ENCODE results near the gene MEGF11.

Gene MEGF11

DNA sequence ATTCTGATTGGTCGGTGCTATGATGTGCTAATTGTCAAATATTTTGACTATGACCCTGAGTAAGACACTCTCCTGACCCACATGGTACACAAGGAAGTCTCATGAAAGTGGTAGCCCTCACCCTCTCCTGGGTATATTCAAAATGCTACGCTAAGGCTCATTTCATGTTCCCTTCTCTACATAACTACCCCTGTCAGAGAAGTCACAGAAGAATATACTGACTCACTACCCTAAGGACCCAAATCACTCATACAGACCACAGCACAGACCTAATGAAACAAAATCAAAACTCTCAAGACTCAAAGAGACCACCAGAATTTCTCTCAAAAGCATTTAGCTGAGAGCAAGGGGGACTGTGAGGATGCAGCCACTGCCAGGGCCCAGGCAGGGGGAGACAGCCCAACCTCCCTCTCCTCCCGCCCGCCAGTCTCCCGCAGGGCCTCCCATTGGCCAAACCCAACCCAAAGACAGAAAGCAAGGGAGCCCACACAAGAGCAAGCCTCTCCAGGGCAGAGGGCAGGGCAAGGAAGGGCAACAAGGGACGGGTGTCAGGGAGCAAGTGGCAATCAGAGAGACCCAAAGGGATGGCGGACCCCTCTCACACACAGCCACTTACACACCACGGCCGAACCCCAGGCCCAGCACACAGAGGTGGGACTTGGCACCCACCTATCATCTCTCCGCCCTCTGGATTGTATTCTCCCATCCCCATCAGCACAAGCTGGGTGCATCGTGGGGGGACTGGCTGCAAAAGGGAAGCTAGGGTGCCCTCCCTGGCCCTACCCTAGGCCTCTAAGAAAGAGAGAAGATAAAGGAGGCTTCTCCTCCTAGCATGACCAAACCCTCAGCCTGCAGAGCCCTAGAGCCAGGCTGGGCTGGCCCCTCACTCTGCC is 41.6 kb downstream of the MEGF11 start:
- DNase-seq: no peak

DNA sequence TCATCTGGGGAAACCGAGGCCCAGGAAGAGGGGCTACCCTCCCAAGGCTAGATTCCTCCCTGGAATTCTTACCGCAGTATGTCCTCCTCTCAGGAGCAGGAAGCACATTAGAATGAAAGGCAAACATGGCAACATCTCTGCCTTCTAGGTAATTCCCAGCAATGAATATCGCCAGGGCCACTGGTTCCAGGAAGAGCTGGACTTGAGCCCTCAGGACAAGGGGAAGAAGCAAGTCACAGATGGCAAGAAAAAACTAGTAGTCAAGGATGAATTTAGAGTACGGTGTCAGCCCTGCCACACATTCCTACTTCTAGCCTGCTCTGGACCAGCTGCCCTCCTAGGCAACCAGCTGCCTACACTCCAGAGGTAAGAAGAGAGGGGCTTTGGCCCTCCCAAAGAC is 42.9 kb downstream of the MEGF11 start:
- DNase-seq: no peak

DNA sequence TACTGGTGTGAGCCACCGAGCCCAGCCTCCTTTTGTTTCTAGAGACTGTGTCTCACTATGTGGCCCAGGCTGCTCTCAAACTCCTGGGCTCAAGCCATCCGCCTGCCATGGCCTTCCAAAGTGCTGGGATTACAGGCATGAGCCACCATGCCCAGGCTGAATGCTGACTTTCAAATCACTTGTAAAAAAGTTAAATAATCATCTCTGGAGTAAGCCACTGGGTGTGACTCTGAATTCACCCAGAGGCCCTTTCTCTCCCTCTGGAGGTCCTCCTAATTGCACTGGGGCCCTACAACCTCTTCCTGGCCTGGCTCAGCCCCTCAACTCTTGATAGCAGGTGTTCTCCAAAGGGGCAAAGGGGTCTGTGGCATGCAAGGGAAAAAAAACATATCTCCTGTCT is 54.8 kb downstream of the MEGF11 start:
- DNase-seq: no peak

DNA sequence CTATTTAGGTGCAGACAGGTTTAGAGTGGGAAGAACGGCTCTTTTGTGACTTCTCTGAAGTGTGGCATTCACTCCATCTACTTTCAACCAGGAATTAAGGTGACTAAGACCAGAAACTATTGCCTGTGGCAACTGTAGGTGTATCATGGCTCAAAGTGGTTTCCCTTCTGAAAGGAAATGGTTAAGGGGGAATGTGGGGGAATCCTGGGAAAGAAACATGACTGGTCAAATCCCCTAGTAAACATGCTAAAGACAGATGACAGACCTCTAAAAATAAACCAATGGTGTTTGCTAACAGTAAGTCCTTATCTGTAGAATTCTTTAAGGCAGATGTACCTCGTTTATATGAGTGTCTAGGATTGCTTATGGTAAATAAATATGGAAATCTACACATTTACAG is 56.9 kb downstream of the MEGF11 start:
- no peak for DNase-seq

DNA sequence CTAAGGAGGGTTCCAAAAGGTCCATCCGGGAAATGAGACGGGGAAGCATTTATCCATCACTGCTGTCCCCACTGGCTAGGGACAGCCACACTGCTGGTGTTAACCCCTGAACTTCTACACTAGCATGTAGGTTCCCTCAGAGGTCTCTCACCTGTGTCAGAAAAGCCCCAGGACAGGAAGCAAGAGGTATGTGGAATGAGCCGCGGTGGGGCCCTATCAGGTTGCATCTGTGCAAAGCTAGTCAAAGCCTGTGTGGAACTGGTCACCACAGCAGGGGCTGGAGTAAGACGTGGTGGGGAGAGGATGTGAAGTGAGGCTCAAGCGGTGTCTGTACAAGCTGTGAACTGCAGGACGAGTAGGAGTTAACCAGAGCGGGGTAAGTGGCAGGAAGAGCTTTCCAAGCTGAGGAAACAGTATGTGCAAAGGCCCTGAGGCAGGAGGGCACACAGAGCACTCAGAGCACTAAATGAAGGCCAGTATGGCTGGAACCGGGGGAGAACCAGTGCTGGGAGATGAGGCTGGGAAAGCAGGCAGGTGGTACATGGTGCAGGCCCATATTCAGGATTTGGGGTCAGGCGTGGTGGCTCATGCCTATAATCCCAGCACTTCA is 57.8 kb downstream of the MEGF11 start:
- no peak for DNase-seq

DNA sequence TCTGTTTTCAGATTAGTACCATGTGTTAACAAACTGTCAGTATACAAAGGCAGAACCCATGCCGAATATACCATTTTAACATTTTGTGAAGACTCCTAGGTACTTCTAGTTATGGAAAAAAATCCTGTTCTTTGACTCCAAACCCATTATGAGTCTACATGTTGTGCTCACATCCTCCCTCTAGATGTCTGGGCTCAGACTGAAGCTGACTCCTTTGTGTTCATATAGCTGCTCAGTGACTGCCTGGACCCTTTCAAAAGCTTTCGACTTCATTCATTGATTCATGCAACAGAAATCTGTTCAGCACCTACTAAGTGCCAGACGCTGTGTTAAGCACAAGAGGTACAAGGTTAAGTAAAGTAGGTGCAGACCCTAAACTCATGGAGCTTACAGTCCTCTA is 60.5 kb downstream of the MEGF11 start:
- DNase-seq: no peak

DNA sequence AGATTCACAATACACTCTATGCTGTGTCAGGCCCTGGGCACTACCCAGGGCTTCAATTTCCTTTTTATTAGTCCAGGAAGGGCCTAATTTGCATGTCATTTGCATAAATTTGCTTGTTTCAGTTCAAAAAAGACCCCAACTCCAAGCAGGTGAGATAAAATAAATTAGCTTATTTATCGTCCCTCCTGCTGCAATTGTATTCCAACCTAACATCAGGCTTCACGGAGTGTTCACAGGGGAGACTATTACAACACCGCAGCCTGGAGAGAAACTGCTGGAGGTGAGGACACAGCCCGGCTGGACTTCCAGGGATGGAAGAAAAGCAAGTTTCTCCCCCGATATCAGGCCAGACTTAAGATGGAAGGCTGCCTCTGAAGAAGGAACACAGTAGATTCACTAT is 62.8 kb downstream of the MEGF11 start:
- no peak for DNase-seq

DNA sequence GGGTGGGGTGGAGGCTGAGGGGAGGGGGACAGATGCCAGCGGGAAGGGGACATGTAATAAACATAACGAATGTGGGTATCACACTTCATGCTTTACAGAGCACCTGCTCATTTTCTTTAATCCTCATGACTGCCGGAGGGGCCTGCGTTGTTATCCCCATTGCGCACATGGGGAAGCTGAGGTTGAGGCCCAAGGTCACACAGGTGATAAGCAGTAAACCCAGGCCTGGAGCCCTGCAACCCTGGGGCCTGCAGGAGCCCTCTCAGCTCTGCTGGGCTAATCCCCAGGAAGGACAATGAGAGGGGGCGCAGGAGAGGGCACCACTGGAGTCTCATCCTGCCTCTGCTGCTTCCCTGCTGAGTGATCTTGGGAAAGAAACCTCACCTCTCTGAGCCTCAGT is 64.3 kb downstream of the MEGF11 start:
- no peak for DNase-seq

DNA sequence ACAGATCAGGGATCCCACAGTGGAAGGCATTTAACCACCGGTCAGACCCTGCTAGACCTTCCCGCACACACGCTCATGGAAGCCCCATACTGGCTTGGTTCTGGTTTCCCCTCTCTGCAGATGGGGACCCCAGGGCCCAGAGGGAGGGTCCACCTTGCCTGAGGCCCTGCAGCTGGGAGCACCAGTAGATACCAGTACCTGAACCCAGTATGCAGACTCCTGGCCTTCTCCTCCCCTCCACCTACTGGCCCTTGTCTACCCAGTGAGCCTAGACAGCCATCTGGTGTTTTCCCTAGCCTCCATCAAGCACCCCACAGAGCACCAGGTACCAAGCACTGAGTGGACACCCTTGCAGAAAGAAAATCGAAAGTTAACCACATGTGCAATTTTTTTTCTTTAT is 65.1 kb downstream of the MEGF11 start:
- DNase-seq: no peak

DNA sequence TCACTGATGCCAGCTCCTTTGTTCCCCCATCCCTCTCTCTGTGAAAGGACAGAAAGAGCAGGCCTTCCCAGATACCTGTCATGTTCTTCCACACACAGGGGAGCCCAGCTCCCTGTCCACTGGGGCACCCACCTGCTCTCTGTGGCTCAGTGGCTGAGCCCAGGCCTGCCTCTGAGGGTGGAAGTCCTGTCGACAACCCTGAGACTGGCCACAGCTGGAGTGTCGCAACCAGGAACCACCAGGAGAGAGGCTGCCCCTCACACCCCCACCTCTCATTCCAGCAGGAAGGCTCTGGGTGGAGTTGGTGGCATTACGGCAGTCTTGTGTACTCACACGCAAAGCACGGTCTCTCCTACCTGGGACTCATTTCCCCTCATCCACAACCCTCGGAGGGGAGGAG is 66.3 kb downstream of the MEGF11 start:
- no peak for DNase-seq

DNA sequence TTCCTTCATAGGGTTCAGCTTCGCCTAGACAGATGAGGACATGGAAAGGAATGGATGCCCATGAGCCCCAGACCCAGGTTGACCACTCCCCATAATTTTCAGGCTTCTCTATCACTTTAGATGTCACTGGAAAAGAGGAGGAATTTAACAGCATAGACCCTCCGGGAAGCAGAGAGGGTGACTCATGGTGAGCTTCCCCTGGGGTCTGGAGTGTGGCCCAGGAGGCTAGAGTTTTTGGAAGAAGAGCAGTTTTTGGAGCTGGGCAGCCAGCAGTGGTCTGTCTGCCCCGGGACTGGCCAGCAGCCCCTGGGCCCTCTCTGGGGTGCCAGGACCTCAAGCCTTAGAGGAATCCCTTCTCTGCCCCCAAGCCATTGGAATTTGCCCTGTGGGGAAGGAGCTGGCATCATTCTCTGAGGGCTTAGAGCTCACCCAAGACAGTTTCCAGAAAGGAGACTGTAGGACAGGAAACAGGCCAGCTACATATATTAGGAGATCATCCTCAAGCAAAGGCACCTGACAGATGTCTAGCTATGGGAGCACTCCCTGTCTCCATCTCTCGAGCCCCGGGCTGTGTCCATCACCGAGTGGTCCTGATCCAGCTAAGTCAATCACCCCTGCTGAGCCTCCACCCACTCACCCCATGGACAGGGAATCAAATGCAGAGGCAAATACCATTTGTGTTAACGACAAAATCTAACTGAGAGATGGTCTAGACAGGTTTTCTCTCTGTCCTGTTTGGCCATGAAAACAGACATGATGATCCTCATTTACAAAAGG is 67.3 kb downstream of the MEGF11 start:
- no peak for DNase-seq

DNA sequence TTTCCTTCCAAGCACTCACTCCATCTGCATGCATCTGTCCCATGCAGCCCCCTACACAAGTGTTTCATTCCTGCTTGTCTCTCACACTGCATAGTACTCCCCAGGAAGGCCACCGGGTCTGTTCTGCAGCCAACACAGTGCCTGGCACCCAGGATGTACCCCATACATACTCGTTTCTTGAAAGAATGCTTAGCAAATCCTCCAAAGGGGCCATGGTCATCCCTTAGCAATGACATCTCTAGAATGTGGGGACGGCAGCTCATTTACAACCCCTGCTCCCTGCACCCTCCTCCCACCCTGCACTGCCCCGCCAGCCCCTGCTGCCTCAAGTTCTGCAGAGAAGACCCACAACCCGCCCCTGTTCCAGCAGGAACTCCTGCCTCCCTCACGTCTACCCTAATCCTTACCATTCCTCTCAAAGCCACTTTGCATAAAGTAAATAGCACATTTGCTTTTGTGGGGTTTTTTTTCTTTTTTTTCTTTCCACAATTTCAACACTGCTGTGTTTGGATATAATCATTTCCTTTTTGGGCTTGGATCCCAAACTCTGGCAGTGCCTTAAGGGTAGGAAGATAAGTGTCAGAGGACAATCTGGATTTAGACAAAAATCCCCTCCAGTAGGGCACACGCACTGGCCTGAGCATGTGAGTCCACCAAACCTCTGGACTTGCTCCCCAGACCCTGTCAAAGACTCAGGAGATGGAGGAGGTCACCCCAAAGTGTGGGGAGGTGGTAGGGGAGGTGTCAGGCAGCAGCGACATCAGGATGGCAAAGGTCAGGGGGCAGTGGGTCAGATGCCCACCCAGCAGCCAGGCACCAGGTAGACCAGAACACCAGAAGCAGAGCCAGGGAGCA is 68.4 kb downstream of the MEGF11 start:
- DNase-seq: no peak

DNA sequence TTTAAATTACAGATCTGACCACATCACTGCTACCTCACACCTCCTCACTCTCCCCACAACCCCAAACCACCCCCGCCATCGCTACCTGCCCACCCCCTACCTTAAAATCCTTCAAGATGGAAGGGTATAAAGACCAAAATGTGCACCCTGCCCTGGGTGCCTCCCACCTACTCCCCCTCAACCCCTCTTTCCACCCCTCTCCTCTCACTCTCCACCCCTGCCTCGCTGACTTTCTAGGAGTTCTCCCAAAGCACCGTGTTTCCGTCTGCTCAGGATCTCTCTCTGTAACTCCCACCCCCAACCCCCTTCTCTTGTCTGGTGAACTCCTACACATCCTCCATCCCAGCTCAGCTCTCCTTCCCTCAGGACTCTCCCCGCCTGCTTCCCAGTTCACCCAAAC is 69.1 kb downstream of the MEGF11 start:
- no peak for DNase-seq

DNA sequence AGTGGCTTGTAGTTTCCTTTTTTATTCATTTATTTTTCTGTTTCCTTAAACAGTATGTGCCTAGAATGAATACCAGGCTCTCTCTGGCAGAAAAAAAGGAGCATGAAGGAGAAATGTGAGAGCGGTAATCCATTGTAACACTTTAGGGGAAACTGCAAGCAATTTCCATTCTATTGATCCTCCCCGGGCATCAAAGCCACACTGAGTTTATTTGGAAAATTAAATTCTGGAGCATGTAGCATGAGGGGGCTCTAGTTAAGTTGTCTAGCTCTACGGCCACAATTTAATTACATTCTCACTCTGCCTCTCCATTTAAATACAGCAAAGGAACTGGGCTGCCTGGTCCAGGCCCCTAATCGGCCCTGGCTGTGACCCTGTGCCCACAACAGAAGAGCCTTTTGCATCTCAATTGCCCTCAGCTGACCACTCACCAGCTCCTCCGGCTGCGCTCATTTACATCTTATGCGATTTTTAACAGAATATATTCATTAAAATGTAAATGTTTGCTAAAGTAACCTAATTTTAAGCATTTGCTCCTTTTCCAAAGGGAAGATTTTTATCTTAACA is 72.9 kb downstream of the MEGF11 start:
- no peak for DNase-seq

DNA sequence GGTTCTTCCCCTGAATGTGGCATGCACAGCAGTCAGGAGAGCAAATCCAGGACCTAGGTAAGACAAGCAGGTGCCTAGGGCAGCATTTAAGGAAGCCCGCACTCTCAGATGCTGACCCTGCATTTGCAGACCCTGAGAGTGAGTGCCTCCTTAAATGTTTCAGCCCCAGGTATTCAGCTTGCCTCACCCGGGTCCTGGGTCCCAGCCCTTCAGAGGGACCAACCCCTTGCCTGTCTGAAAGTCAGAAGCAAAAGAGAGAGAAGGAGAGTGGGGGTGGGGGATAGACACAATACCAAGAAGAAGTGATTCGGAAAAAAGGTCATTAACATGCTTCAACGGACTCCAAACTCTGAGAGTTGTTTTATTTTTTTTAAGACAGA is 75.0 kb downstream of the MEGF11 start:
- no peak for DNase-seq

DNA sequence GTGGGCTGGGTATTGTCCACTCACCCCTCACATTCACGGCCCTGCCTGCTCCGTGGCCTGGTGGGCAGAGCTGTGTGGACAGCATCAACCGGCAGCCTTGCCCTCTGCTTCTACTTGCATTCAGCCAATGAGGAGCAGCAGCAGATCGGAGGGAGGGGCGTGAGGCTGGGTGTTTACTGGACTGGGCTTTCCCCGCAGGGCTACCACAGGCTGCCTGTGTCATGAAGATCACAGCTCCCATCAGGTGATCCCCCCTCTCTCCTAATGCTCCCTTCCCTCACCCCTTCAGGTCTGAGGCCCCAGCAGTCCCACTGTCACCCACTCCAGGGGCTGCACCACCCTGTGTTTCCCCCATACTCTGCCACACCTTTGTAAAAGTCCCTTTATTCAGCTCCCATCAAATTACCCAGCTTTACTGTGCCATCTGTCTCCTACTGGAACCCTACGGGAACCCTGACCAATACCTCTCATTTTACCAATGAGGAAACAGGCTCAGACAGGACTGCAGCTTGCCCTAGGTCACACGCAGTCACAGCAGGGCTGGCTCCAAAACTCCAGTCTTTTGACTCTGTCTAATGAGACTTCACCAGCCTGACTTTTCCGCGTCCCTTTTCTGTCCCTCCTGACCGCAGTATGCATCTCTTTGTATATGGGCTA is 81.1 kb downstream of the MEGF11 start:
- no peak for DNase-seq

DNA sequence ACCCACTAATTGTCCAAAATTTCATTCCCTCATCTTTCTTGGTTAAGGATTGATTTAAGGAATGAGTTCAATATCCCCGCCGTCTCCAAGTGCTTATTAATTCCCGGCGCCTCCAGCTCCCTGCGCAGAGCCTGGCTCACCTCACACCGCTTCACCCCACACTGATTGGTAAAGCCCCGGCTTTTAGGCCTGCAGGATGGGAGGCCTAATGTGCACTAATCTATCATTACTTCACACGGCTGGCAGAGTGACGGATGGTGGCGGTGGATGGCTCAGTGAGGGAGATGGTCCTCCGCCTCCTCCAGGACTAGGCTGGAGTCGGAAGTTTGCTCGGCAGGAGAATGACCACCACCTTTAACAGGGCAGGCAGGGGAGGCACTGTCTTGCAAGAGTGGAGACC is 81.7 kb downstream of the MEGF11 start:
- no peak for DNase-seq

DNA sequence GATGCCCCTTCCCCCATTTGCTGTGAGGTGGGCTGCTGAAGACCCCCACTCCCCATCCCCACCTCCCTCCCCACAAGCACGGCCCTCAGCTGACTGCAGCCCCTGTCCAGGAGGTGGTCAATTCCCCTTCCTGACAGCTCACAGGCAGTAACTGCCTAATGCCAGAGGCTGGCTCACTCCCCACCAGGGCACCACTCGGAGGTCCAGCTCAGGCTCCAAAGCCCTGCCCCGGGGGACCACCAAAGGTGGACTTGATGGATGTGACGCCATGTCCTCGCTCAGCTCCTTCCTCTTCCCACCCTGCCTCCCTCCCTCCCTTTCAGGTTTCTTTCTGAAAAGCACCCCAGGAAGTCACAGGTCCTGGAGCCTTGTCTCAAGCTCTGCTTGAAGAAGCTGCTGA is 82.8 kb downstream of the MEGF11 start:
- no peak for DNase-seq

DNA sequence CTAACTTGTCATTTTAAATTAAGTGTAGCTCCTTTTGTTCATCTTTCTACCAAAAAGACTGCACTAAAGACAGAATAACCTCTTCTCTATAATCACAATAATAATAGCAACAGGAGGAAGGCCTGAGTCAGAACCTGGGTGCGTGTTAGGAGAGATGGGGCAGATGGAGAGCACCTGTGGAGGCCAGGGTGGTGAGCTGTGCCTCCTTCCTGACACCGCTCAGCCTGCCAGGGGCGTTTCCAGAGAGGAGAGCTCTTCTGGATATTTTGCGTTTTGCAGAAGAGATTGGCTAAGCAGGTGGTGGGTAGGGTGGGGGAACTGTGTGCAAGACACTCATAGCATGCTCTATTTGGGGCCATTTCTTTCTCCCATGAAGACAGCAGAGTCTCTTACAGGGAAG is 83.5 kb downstream of the MEGF11 start:
- DNase-seq: no peak

DNA sequence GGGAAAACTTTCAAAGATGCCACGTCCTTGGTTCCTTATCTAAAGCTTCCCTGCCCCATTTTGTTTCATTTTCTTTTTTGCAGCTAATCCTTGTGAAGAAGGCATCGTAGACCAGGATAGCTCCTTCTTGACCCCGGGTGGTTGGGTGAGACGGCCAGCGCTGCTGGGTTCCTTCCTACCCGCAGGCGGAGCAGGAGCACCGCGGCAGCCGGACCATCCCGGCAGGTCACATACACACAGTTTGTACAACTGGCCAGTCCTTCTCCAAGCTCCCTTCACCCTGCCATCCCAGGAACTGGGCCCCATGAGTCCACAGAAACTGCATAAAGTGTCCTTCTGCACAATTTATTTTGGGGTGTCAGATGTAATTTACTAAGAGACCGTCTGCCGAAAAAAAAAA is 83.9 kb downstream of the MEGF11 start:
- no peak for DNase-seq

DNA sequence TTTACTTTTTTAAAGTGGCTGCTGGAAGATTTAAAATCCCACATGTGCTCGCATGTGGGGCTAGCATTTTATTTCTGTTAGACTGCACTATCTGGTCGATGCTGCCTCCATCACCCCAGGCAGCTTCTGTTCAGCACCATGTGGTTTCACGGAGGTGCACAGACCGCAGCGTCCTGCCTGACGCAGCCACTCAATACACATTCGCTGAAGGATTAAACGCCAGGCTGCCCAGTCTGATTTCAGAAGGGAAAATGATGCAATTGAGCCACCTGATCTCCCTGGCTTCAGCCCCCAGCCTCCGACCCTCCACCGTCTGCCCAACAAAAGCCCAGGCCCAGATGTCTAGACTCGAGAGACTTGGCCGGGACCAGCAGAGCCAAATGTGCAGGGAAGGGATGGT is 84.5 kb downstream of the MEGF11 start:
- no peak for DNase-seq

DNA sequence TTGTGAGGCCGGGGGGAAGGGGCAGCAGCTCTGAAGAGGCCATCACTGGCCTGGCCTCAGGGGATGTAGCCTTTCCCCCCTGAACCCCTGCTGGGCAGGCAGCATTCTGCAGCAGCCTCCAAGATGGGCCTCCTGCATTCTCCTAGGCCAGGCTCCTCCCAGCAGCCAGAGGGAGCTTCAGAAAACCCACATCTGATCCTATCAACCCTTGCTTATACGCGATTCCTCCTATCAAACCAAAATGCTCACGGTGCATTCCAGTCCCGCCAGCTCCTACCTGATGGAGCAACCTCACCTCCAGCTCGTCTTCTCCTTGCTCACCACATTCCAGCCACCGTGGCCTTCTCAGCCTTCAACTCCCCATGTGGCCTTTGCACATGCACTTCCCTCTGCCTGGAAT is 85.7 kb downstream of the MEGF11 start:
- no peak for DNase-seq
